Naive B cell (primary cell): Measurements from ENCODE around the gene RNU7-1. TPM values are rescaled to one million over a fixed set of nuclear protein-coding genes. Genes with fewer than 3 reads are reported as not detected.

ENCODE experiments used
- ATAC-seq, 2 donors: fragments of 150-1000 bp; cut with Tn5 transposase; 2 replicates each; pipeline ENCODE4 v1.10.0; 2021; ENCODE audit warnings: low read depth in 2 of 2, mild to moderate bottlenecking in 2 of 2, moderate library complexity in 2 of 2
- DNase-seq: peaks from one replicate; pipeline ENCODE4 v3.0.0; 2022
- H3K27ac Mint-ChIP-seq, 6 donors: one replicate each; pipeline ENCODE4 v1.8.0; 2020 to 2022; ENCODE audit warnings: mild to moderate bottlenecking in 6 of 6, mixed read lengths in 6 of 6, moderate library complexity in 5 of 6, inconsistent platforms in 2 of 6
- H3K27me3 Mint-ChIP-seq, 3 donors: one replicate each; pipeline ENCODE4 v1.8.0; 2021 to 2022; ENCODE audit warnings: mixed read lengths in 3 of 3, mild to moderate bottlenecking in 1 of 3
- H3K36me3 Mint-ChIP-seq, 2 donors: one replicate each; pipeline ENCODE4 v1.8.0; 2020 to 2022; ENCODE audit warnings: mixed read lengths in 2 of 2, inconsistent platforms in 1 of 2, mild to moderate bottlenecking in 1 of 2
- H3K4me1 Mint-ChIP-seq, 3 donors: one replicate each; pipeline ENCODE4 v1.8.0; 2020 to 2022; ENCODE audit warnings: mixed read lengths in 3 of 3, inconsistent platforms in 1 of 3, mild to moderate bottlenecking in 1 of 3, moderate library complexity in 1 of 3
- H3K4me3 Mint-ChIP-seq, 8 donors: one replicate each; pipeline ENCODE4 v1.8.0; 2020 to 2022; ENCODE audit warnings: mild to moderate bottlenecking in 8 of 8, mixed read lengths in 8 of 8, moderate library complexity in 8 of 8, inconsistent platforms in 2 of 8
- H3K9me3 Mint-ChIP-seq, 7 donors: one replicate each; pipeline ENCODE4 v1.8.0; 2020 to 2022; ENCODE audit warnings: mixed read lengths in 7 of 7, mild to moderate bottlenecking in 5 of 7, inconsistent platforms in 2 of 7, moderate library complexity in 1 of 7
- polyA plus RNA-seq, 6 donors: library from polyadenylated mRNA; unstranded; fragments of 300-500 nt; fragmentation: Illumina TruSeq; gene quantifications; one replicate each; pipeline ENCODE4 v1.2.3, GENCODE V29; 2021; ENCODE audit warnings: low read depth in 6 of 6

The RNU7-1 gene
- polyA plus RNA-seq, 6 donors from 2014 or later = not detected

- Mint-ChIP-seq H3K4me1 (peaks cover 57 to 70% (median 66%) of the 10 kb centered on the region in 3 donors), H3K27ac (peak overlapping the region in 5 of 6 donors; percentile 74 to 91 (median 82)), H3K9me3 (no peaks in the 10 kb centered on the region), H3K36me3 (no peaks in the 10 kb centered on the region), H3K4me3 (peak overlapping the region in 7 of 8 donors; percentile 35 to 90 (median 85)), H3K27me3 (no peaks in the 10 kb centered on the region)
- ATAC-seq (no peak), DNase-seq (no peak)
Measured at GRCh38 chr12:6923851-6924250, 19.8 kb upstream of the RNU7-1 start.

- H3K4me3 Mint-ChIP-seq = peak overlapping the region in 7 of 8 donors; percentile 44 to 90 (median 79)
- H3K9me3 Mint-ChIP-seq = no peaks in the 10 kb centered on the region
- H3K27ac Mint-ChIP-seq = peak overlapping the region in 3 of 6 donors; percentile 34 to 90 (median 84)
- no peaks in the 10 kb centered on the region for H3K36me3 Mint-ChIP-seq
- DNase-seq (no peak), ATAC-seq (no peak)
- H3K27me3 Mint-ChIP-seq = no peaks in the 10 kb centered on the region
- peaks cover 67 to 72% (median 70%) of the 10 kb centered on the region in 3 donors for H3K4me1 Mint-ChIP-seq
Measured at GRCh38 chr12:6925239-6925539, 18.4 kb upstream of the RNU7-1 start.

GRCh38 chr12:6925540-6926279 is 17.9 kb upstream of the RNU7-1 start:
- no peaks in the 10 kb centered on the region for H3K36me3 Mint-ChIP-seq
- ATAC-seq (no peak), DNase-seq (no peak)
- H3K27ac Mint-ChIP-seq = peak overlapping the region in 2 of 6 donors; percentile 11 to 84
- no peaks in the 10 kb centered on the region for H3K27me3 Mint-ChIP-seq
- H3K4me1 Mint-ChIP-seq = peaks cover 66 to 72% (median 71%) of the 10 kb centered on the region in 3 donors
- H3K9me3 Mint-ChIP-seq = no peaks in the 10 kb centered on the region
- peak overlapping the region; percentile 51 to 97 (median 76) for H3K4me3 Mint-ChIP-seq

- H3K27ac Mint-ChIP-seq = peak within 1 kb of the TSS; percentile 91 to 99 (median 94)
- peak; percentile 22 to 26 for ATAC-seq
- no peaks in the 10 kb centered on the region for H3K36me3 Mint-ChIP-seq
- H3K9me3 Mint-ChIP-seq = no peaks in the 10 kb centered on the region
- peaks cover 54 to 60% (median 57%) of the 10 kb centered on the region in 3 donors for H3K4me1 Mint-ChIP-seq
- H3K27me3 Mint-ChIP-seq = no peaks in the 10 kb centered on the region
- no peak for DNase-seq
- peak within 1 kb of the TSS; percentile 82 to 97 (median 91) for H3K4me3 Mint-ChIP-seq
Measured at GRCh38 chr12:6927379-6928021, 16.1 kb upstream of the RNU7-1 start, which contains the start of gene ATN1. TSS of gene ATN1 (plus strand) at chr12:6927959. CDS start at chr12:6934002, 6,043 bp downstream.

GRCh38 chr12:6928022-6928702 is 15.5 kb upstream of the RNU7-1 start:
- DNase-seq (no peak), ATAC-seq (peak; percentile 43 to 49)
- H3K27ac Mint-ChIP-seq = peak overlapping the region in 5 of 6 donors; percentile 85 to 94 (median 91)

GRCh38 chr12:6928703-6929407 is 14.8 kb upstream of the RNU7-1 start:
- DNase-seq (no peak), ATAC-seq (no peak)
- peak overlapping the region; percentile 72 to 96 (median 87) for H3K4me3 Mint-ChIP-seq
- H3K36me3 Mint-ChIP-seq = no peaks in the 10 kb centered on the region
- H3K9me3 Mint-ChIP-seq = no peaks in the 10 kb centered on the region
- no peaks in the 10 kb centered on the region for H3K27me3 Mint-ChIP-seq
- peaks cover 41 to 47% (median 46%) of the 10 kb centered on the region in 3 donors for H3K4me1 Mint-ChIP-seq
- peak overlapping the region; percentile 20 to 95 (median 91) for H3K27ac Mint-ChIP-seq

More at GRCh38 chr12:6928022-6928702, 15.5 kb upstream of the RNU7-1 start:
- Mint-ChIP-seq H3K36me3 (no peaks in the 10 kb centered on the region), H3K4me3 (peak overlapping the region; percentile 72 to 96 (median 87)), H3K9me3 (no peaks in the 10 kb centered on the region), H3K27me3 (no peaks in the 10 kb centered on the region), H3K4me1 (peaks cover 47 to 54% (median 50%) of the 10 kb centered on the region in 3 donors)

- H3K4me3 Mint-ChIP-seq = peak overlapping the region; percentile 72 to 96 (median 87)
- no peak for DNase-seq
- no peak for ATAC-seq
- peaks cover 33 to 46% (median 40%) of the 10 kb centered on the region in 3 donors for H3K4me1 Mint-ChIP-seq
- H3K9me3 Mint-ChIP-seq = no peaks in the 10 kb centered on the region
- H3K27me3 Mint-ChIP-seq = no peaks in the 10 kb centered on the region
- H3K36me3 Mint-ChIP-seq = no peaks in the 10 kb centered on the region
- peak overlapping the region; percentile 28 to 95 (median 91) for H3K27ac Mint-ChIP-seq
Measured at GRCh38 chr12:6929466-6930452, 13.9 kb upstream of the RNU7-1 start.

GRCh38 chr12:6932766-6933165 is 10.8 kb upstream of the RNU7-1 start:
- Mint-ChIP-seq H3K36me3 (peaks cover 0 to 3% of the 10 kb centered on the region in 2 donors), H3K9me3 (no peaks in the 10 kb centered on the region), H3K27ac (peak overlapping the region; percentile 0 to 75 (median 51)), H3K27me3 (no peaks in the 10 kb centered on the region), H3K4me1 (peaks cover 32 to 49% (median 43%) of the 10 kb centered on the region in 3 donors), H3K4me3 (peak overlapping the region in 1 of 8 donors; percentile 66)
- DNase-seq = no peak
- ATAC-seq = no peak

- ATAC-seq = no peak
- no peaks in the 10 kb centered on the region for H3K9me3 Mint-ChIP-seq
- no peaks in the 10 kb centered on the region for H3K27me3 Mint-ChIP-seq
- H3K4me3 Mint-ChIP-seq = peak overlapping the region in 2 of 8 donors; percentile 5 to 88
- DNase-seq = no peak
- H3K4me1 Mint-ChIP-seq = peaks cover 31 to 49% (median 44%) of the 10 kb centered on the region in 3 donors
- peaks cover 0 to 3% of the 10 kb centered on the region in 2 donors for H3K36me3 Mint-ChIP-seq
- peak overlapping the region in 3 of 6 donors; percentile 27 to 89 (median 87) for H3K27ac Mint-ChIP-seq
Measured at GRCh38 chr12:6934110-6934509, 9.5 kb upstream of the RNU7-1 start.

GRCh38 chr12:6935371-6936193 is 8.0 kb upstream of the RNU7-1 start:
- Mint-ChIP-seq H3K4me1 (peaks cover 32 to 49% (median 44%) of the 10 kb centered on the region in 3 donors), H3K4me3 (peak overlapping the region in 7 of 8 donors; percentile 9 to 93 (median 88)), H3K27ac (peak overlapping the region in 5 of 6 donors; percentile 70 to 93 (median 87)), H3K27me3 (no peaks in the 10 kb centered on the region), H3K36me3 (peaks cover 0 to 3% of the 10 kb centered on the region in 2 donors), H3K9me3 (no peaks in the 10 kb centered on the region)
- DNase-seq (no peak), ATAC-seq (no peak)

GRCh38 chr12:6936194-6936635 is 7.4 kb upstream of the RNU7-1 start:
- peaks cover 0 to 3% of the 10 kb centered on the region in 2 donors for H3K36me3 Mint-ChIP-seq

More at GRCh38 chr12:6936194-6936635, 7.4 kb upstream of the RNU7-1 start:
- Mint-ChIP-seq H3K9me3 (no peaks in the 10 kb centered on the region), H3K4me3 (peak overlapping the region; percentile 77 to 93 (median 87)), H3K27me3 (no peaks in the 10 kb centered on the region), H3K4me1 (peaks cover 32 to 49% (median 46%) of the 10 kb centered on the region in 3 donors), H3K27ac (peak overlapping the region; percentile 70 to 97 (median 91))
- ATAC-seq (no peak), DNase-seq (no peak)
